Upper lobe of right lung (tissue), 1 donor: ENCODE data around the gene BMPER. TPM values are rescaled to one million over a fixed set of nuclear protein-coding genes. Genes with fewer than 3 reads are reported as not detected.

Experiments used
- ATAC-seq: fragments of 200-7000 bp; cut with Tn5 transposase; one replicate; pipeline ENCODE4 v1.9.1; 2020; ENCODE audit warnings: mild to moderate bottlenecking, moderate library complexity
- DNase-seq: peaks from one replicate; pipeline ENCODE4 v3.0.0-alpha.2; 2020
- H3K27ac ChIP-seq: fragments of 200-600 bp; one replicate; pipeline ENCODE4 v1.8.0; 2022
- H3K27me3 ChIP-seq: fragments of 200-600 bp; one replicate; pipeline ENCODE4 v1.8.0; 2022; ENCODE audit warnings: mild to moderate bottlenecking
- H3K36me3 ChIP-seq: fragments of 200-600 bp; one replicate; pipeline ENCODE4 v1.8.0; 2022
- H3K4me1 ChIP-seq: fragments of 200-600 bp; one replicate; pipeline ENCODE4 v1.8.0; 2022
- H3K4me3 ChIP-seq: fragments of 200-600 bp; one replicate; pipeline ENCODE4 v1.8.0; 2022; ENCODE audit warnings: mild to moderate bottlenecking
- H3K9me3 ChIP-seq: fragments of 200-600 bp; one replicate; pipeline ENCODE4 v1.8.0; 2022
- CTCF ChIP-seq: fragments of 200-600 bp; IDR thresholded peaks from one replicate; pipeline ENCODE4 v1.8.0; 2022; ENCODE audit warnings: antibody characterized with exemption
- intact Hi-C: fragments of 100-400 bp; cut with DNase I; formaldehyde crosslinking; loops from one replicate; pipeline ENCODE4 v1.11.0; 2022
- total RNA-seq: library from RNA; stranded (reverse); fragmentation: NEBNext Ultra II Directional; extraction: Animal tissue kit (Norgen Biotek cat#: 25700); gene quantifications from one replicate; pipeline ENCODE4 v1.2.1, GENCODE V29; 2021
- donor health status: DM: no; HTN: yes; CAD: no; lungs with severe emphysema.

Gene BMPER
- total RNA-seq, 1 donor from 2014 or later: 10.0 TPM

GRCh38 chr7:34034728-34035127 is 129.4 kb downstream of the BMPER start:
- TF ChIP-seq CTCF: no peak

GRCh38 chr7:34036051-34036920 is 130.9 kb downstream of the BMPER start:
- Histone ChIP-seq H3K9me3 (no peaks in the 10 kb centered on the region), H3K27ac (no peak overlapping the region), H3K27me3 (no peaks in the 10 kb centered on the region), H3K36me3 (no peaks in the 10 kb centered on the region), H3K4me1 (peaks cover 7% of the 10 kb centered on the region), H3K4me3 (no peak overlapping the region)
- ATAC-seq (peak; percentile 28), DNase-seq (no peak)
- TF ChIP-seq CTCF: no peak
- intact Hi-C loops: no loop called here

More at GRCh38 chr7:34034728-34035127, 129.4 kb downstream of the BMPER start:
- Histone ChIP-seq H3K4me1 (peaks cover 7% of the 10 kb centered on the region), H3K9me3 (no peaks in the 10 kb centered on the region), H3K36me3 (no peaks in the 10 kb centered on the region), H3K27ac (no peak overlapping the region), H3K4me3 (no peak overlapping the region), H3K27me3 (no peaks in the 10 kb centered on the region)
- ATAC-seq (no peak), DNase-seq (no peak)
- intact Hi-C loops: no loop called here

- no peaks in the 10 kb centered on the region for H3K27me3 ChIP-seq
- H3K36me3 ChIP-seq: no peaks in the 10 kb centered on the region
- H3K27ac ChIP-seq: no peak overlapping the region
- no peak for TF ChIP-seq CTCF
- no peak overlapping the region for H3K4me3 ChIP-seq
- ATAC-seq: no peak
- DNase-seq: no peak
- peaks cover 7% of the 10 kb centered on the region for H3K4me1 ChIP-seq
- intact Hi-C loops: no loop called here
- no peaks in the 10 kb centered on the region for H3K9me3 ChIP-seq
Observed at GRCh38 chr7:34036972-34037792, 131.8 kb downstream of the BMPER start.

- Histone ChIP-seq H3K9me3 (no peaks in the 10 kb centered on the region), H3K4me1 (peaks cover 7% of the 10 kb centered on the region), H3K27me3 (no peaks in the 10 kb centered on the region), H3K36me3 (no peaks in the 10 kb centered on the region), H3K27ac (no peak overlapping the region), H3K4me3 (no peak overlapping the region)
- DNase-seq: no peak
- TF ChIP-seq CTCF: no peak
- ATAC-seq: peak; percentile 67
- intact Hi-C loops: no loop called here
Observed at GRCh38 chr7:34038816-34039470, 133.6 kb downstream of the BMPER start.

GRCh38 chr7:34041707-34042106 is 136.4 kb downstream of the BMPER start:
- no peak overlapping the region for H3K4me3 ChIP-seq
- ATAC-seq (no peak), DNase-seq (no peak)
- peaks cover under 1% of the 10 kb centered on the region for H3K4me1 ChIP-seq
- TF ChIP-seq CTCF: no peak
- no peak overlapping the region for H3K27ac ChIP-seq
- intact Hi-C loops: no loop called here
- no peaks in the 10 kb centered on the region for H3K9me3 ChIP-seq
- no peaks in the 10 kb centered on the region for H3K36me3 ChIP-seq
- no peaks in the 10 kb centered on the region for H3K27me3 ChIP-seq
